ENCODE data around the gene SERPIND1. TPM values are rescaled to one million over a fixed set of nuclear protein-coding genes. Genes with fewer than 3 reads are reported as not detected.

Gene SERPIND1
- total and polyA plus RNA-seq, 10 of the 15 experiments (the other 5 are each of a cell fraction or from before 2014, with no cell fraction given): 0.08 to 0.85 (median 0.38) TPM; not detected in 1

GRCh38 chr22:20774882-20775281 lies 969 bp downstream of the SERPIND1 start:
- H3K79me2 ChIP-seq (ENCODE audit: control insufficient read depth, insufficient read depth, low read length): no peaks in the 10 kb centered on the region
- no peak overlapping the region for H3K9ac ChIP-seq (ENCODE audit: control insufficient read depth, insufficient read depth, low read length)
- H3K9me3 ChIP-seq (replicated peaks; ENCODE audit: control insufficient read depth, insufficient read depth, low read length): no peaks in the 10 kb centered on the region
- no peak for TF ChIP-seq ZBTB33 (IDR thresholded peaks at IDR 0.05)
- no peak for TF ChIP-seq MEF2A (IDR thresholded peaks at IDR 0.05; ENCODE audit: insufficient read depth, low read depth, low read length)
- TF ChIP-seq, protein P1, sequence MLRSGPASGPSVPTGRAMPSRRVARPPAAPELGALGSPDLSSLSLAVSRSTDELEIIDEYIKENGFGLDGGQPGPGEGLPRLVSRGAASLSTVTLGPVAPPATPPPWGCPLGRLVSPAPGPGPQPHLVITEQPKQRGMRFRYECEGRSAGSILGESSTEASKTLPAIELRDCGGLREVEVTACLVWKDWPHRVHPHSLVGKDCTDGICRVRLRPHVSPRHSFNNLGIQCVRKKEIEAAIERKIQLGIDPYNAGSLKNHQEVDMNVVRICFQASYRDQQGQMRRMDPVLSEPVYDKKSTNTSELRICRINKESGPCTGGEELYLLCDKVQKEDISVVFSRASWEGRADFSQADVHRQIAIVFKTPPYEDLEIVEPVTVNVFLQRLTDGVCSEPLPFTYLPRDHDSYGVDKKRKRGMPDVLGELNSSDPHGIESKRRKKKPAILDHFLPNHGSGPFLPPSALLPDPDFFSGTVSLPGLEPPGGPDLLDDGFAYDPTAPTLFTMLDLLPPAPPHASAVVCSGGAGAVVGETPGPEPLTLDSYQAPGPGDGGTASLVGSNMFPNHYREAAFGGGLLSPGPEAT (IDR thresholded peaks at IDR 0.05; ENCODE audit: low read depth): no peak
- TF ChIP-seq, protein P2, sequence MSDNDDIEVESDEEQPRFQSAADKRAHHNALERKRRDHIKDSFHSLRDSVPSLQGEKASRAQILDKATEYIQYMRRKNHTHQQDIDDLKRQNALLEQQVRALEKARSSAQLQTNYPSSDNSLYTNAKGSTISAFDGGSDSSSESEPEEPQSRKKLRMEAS (IDR thresholded peaks at IDR 0.05; ENCODE audit: low read depth, low read length): no peak
- TF ChIP-seq ETV6 (conservative IDR thresholded peaks at IDR 0.05 in 1 of 2, IDR thresholded peaks at IDR 0.05 in 1 of 2; ENCODE audit: borderline replicate concordance in 1 of 2, low read depth in 1 of 2): no peak
- TF ChIP-seq NFYA (IDR thresholded peaks at IDR 0.05; ENCODE audit: borderline replicate concordance, low read depth, low read length): no peak
- no peak for TF ChIP-seq RAD21 (IDR thresholded peaks at IDR 0.05; ENCODE audit: insufficient read depth, low read depth, low read length)
- TF ChIP-seq CHD2 (IDR thresholded peaks at IDR 0.05; ENCODE audit: borderline replicate concordance, low read depth, low read length): no peak
- TF ChIP-seq IRF4 (IDR thresholded peaks at IDR 0.05; ENCODE audit: low read depth, low read length): no peak
- ATAC-seq: no peak
- in situ Hi-C loops (cut with MboI) (no loop called here), intact Hi-C loops (cut with micrococcal nuclease; ENCODE audit: unreplicated experiment) (no loop called here)
- no peaks in the 10 kb centered on the region for H3K4me1 ChIP-seq (ENCODE audit: control insufficient read depth, insufficient read depth, low read length)
- no peak overlapping the region for H3K4me3 ChIP-seq
- RAD21 ChIA-PET (ENCODE audit: unreplicated experiment): no interaction called here
- no peak overlapping the region for H3K27ac ChIP-seq (ENCODE audit: control insufficient read depth, insufficient read depth)
- CTCF ChIA-PET: no interaction called here
- no peak overlapping the region for H3K4me2 ChIP-seq (ENCODE audit: control insufficient read depth, insufficient read depth)
- SMC1A ChIA-PET (ENCODE audit: uncharacterized antibody, unreplicated experiment): no interaction called here
- no peaks in the 10 kb centered on the region for H4K20me1 ChIP-seq (ENCODE audit: control insufficient read depth, insufficient read depth)
- no peaks in the 10 kb centered on the region for H3K27me3 ChIP-seq (replicated peaks in 1 of 2; ENCODE audit: control insufficient read depth in 2 of 2, insufficient read depth in 2 of 2, low read length in 1 of 2)
- DNase-seq (ENCODE audit: low read depth, low spot score): no peak
- no peak overlapping the region for H2AFZ ChIP-seq (ENCODE audit: control insufficient read depth, low read depth, low read length)
- POLR2A ChIA-PET: no interaction called here
- no TSS peak for BruUV-seq (replicated peaks)
- no peak for FAIRE-seq
- peaks cover 0 to 2% of the 10 kb centered on the region in 2 experiments; a peak in 1 of 4 replicates for H3K36me3 ChIP-seq (ENCODE audit: control insufficient read depth in 2 of 2, insufficient read depth in 2 of 2, low read length in 1 of 2)
- WGBS (ENCODE audit: insufficient coverage, insufficient replicate concordance, low lambda C conversion rate, missing lambda C conversion rate): 93% methylated on average over 4 of the region's 4 CpGs

All from GM12878 (cell line).